Muscle layer of duodenum (tissue), 2 donors: ENCODE data around the gene DEDD.

Source experiments
- H3K27ac ChIP-seq: one replicate; pipeline ENCODE4 v1.7.0; 2013; ENCODE audit warnings: mild to moderate bottlenecking, low read length
- H3K27me3 ChIP-seq: one replicate; pipeline ENCODE4 v1.7.0; 2013; ENCODE audit warnings: low read depth, mild to moderate bottlenecking, control low read depth, low read length
- H3K36me3 ChIP-seq, 2 donors: one replicate each; pipeline ENCODE4 v1.7.0; 2013; ENCODE audit warnings: low read length in 2 of 2, control low read depth in 1 of 2, mild to moderate bottlenecking in 1 of 2; ENCODE audit not compliant: insufficient read depth in 2 of 2, control insufficient read depth in 1 of 2
- H3K4me1 ChIP-seq, 2 donors: one replicate each; pipeline ENCODE4 v1.7.0; 2013; ENCODE audit warnings: low read length in 2 of 2, mild to moderate bottlenecking in 2 of 2, control low read depth in 1 of 2, moderate library complexity in 1 of 2; ENCODE audit not compliant: insufficient read depth in 2 of 2, control insufficient read depth in 1 of 2
- H3K4me3 ChIP-seq, 2 donors: one replicate each; pipeline ENCODE4 v1.7.0; 2013; ENCODE audit warnings: low read length in 2 of 2, low read depth in 1 of 2, mild to moderate bottlenecking in 1 of 2
- H3K9me3 ChIP-seq, 2 donors: one replicate each; pipeline ENCODE4 v1.7.0; 2013; ENCODE audit warnings: low read length in 2 of 2, control low read depth in 1 of 2, mild to moderate bottlenecking in 1 of 2; ENCODE audit not compliant: control insufficient read depth in 1 of 2
- donor health status: healthy.

The DEDD gene

GRCh38 chr1:161140755-161141400 lies 8.4 kb upstream of the DEDD start:
- Histone ChIP-seq H3K4me3 (no peak overlapping the region), H3K4me1 (peaks cover 0 to 13% of the 10 kb centered on the region in 2 donors), H3K27me3 (no peaks in the 10 kb centered on the region)

GRCh38 chr1:161139766-161140165 lies 7.3 kb upstream of the DEDD start:
- no peaks in the 10 kb centered on the region for H3K9me3 ChIP-seq
- H3K4me3 ChIP-seq, result no peak overlapping the region
- H3K4me1 ChIP-seq, result peaks cover 0 to 15% of the 10 kb centered on the region in 2 donors
- no peak overlapping the region for H3K27ac ChIP-seq
- no peaks in the 10 kb centered on the region for H3K36me3 ChIP-seq
- H3K27me3 ChIP-seq, result no peaks in the 10 kb centered on the region

More at GRCh38 chr1:161140755-161141400, 8.4 kb upstream of the DEDD start:
- Histone ChIP-seq H3K27ac (no peak overlapping the region), H3K9me3 (no peaks in the 10 kb centered on the region), H3K36me3 (no peaks in the 10 kb centered on the region)

GRCh38 chr1:161138431-161138830 lies 6.0 kb upstream of the DEDD start:
- H3K4me1 ChIP-seq, result peaks cover 0 to 24% of the 10 kb centered on the region in 2 donors
- H3K27me3 ChIP-seq, result no peaks in the 10 kb centered on the region
- H3K27ac ChIP-seq, result no peak overlapping the region
- no peak overlapping the region for H3K4me3 ChIP-seq
- no peaks in the 10 kb centered on the region for H3K36me3 ChIP-seq
- H3K9me3 ChIP-seq, result no peaks in the 10 kb centered on the region

GRCh38 chr1:161137881-161138280 lies 5.4 kb upstream of the DEDD start:
- no peak overlapping the region for H3K27ac ChIP-seq
- no peak overlapping the region for H3K4me3 ChIP-seq
- H3K4me1 ChIP-seq, result peaks cover 0 to 26% of the 10 kb centered on the region in 2 donors
- H3K9me3 ChIP-seq, result no peaks in the 10 kb centered on the region
- H3K36me3 ChIP-seq, result no peaks in the 10 kb centered on the region
- H3K27me3 ChIP-seq, result no peaks in the 10 kb centered on the region

GRCh38 chr1:161133220-161133740 lies 813 bp upstream of the DEDD start:
- H3K27me3 ChIP-seq, result no peaks in the 10 kb centered on the region
- H3K9me3 ChIP-seq, result no peaks in the 10 kb centered on the region
- H3K4me1 ChIP-seq, result peaks cover 10 to 58% of the 10 kb centered on the region in 2 donors
- H3K4me3 ChIP-seq, result peak overlapping the region; percentile 86 to 98
- peaks cover 13 to 26% of the 10 kb centered on the region in 2 donors for H3K36me3 ChIP-seq
- H3K27ac ChIP-seq, result peak overlapping the region; percentile 99

GRCh38 chr1:161131523-161132409 lies 701 bp downstream of the DEDD start:
- peak overlapping the region; percentile 86 for H3K4me3 ChIP-seq
- no peaks in the 10 kb centered on the region for H3K9me3 ChIP-seq
- H3K4me1 ChIP-seq, result peaks cover 10 to 61% of the 10 kb centered on the region in 2 donors
- no peaks in the 10 kb centered on the region for H3K27me3 ChIP-seq
- peaks cover 22 to 36% of the 10 kb centered on the region in 2 donors for H3K36me3 ChIP-seq
- H3K27ac ChIP-seq, result peak overlapping the region; percentile 95

GRCh38 chr1:161130266-161130665 lies 2.2 kb downstream of the DEDD start:
- no peaks in the 10 kb centered on the region for H3K9me3 ChIP-seq
- H3K4me3 ChIP-seq, result peak overlapping the region in 1 of 2 donors; percentile 86
- H3K27ac ChIP-seq, result no peak overlapping the region
- peaks cover 22 to 40% of the 10 kb centered on the region in 2 donors for H3K36me3 ChIP-seq
- no peaks in the 10 kb centered on the region for H3K27me3 ChIP-seq
- peaks cover 10 to 63% of the 10 kb centered on the region in 2 donors for H3K4me1 ChIP-seq

- H3K27ac ChIP-seq, result no peak overlapping the region
- peaks cover 35 to 48% of the 10 kb centered on the region in 2 donors for H3K36me3 ChIP-seq
- peaks cover 10 to 56% of the 10 kb centered on the region in 2 donors for H3K4me1 ChIP-seq
Measured at GRCh38 chr1:161128591-161129420, 3.7 kb downstream of the DEDD start.

GRCh38 chr1:161127649-161128048 lies 4.8 kb downstream of the DEDD start:
- no peak overlapping the region for H3K27ac ChIP-seq
- H3K4me1 ChIP-seq, result peaks cover 10 to 50% of the 10 kb centered on the region in 2 donors
- H3K9me3 ChIP-seq, result no peaks in the 10 kb centered on the region
- peaks cover 42 to 58% of the 10 kb centered on the region in 2 donors for H3K36me3 ChIP-seq
- no peak overlapping the region for H3K4me3 ChIP-seq
- no peaks in the 10 kb centered on the region for H3K27me3 ChIP-seq

More at GRCh38 chr1:161128591-161129420, 3.7 kb downstream of the DEDD start:
- Histone ChIP-seq H3K4me3 (no peak overlapping the region), H3K27me3 (no peaks in the 10 kb centered on the region), H3K9me3 (no peaks in the 10 kb centered on the region)

GRCh38 chr1:161122967-161123366 lies 9.5 kb downstream of the DEDD start:
- Histone ChIP-seq H3K9me3 (no peaks in the 10 kb centered on the region), H3K27me3 (no peaks in the 10 kb centered on the region), H3K36me3 (peaks cover 48 to 54% of the 10 kb centered on the region in 2 donors), H3K4me3 (no peak overlapping the region), H3K4me1 (peaks cover 15 to 35% of the 10 kb centered on the region in 2 donors), H3K27ac (no peak overlapping the region)
